GM13976 (cell line): Measurements from ENCODE around the gene UNC119.
"Not testable (repeated sequence)": the region's sequence is repeated elsewhere in the genome, so short reads cannot be mapped to it uniquely, and the experiment has no call there.

Experiments used
- DNase-seq: peaks from one replicate; pipeline ENCODE4 v3.0.0; 2012; ENCODE audit warnings: low spot score
- in situ Hi-C: fragments of 300-500 bp; cut with MboI; formaldehyde crosslinking; loops from one replicate; pipeline ENCODE4 v1.12.0; 2022; ENCODE audit warnings: low sequenced_read_pairs, mixed read lengths, inconsistent platforms; ENCODE audit not compliant: unreplicated experiment
- TF ChIP-seq, protein P1 (sequence below): IDR thresholded peaks from 2 replicates; pipeline ENCODE4 v1.5.1; 2012; ENCODE audit warnings: borderline replicate concordance, mild to moderate bottlenecking; ENCODE audit not compliant: insufficient read depth; ENCODE audit errors: extremely low read depth, missing control alignments, control extremely low read depth

UNC119 gene

DNA sequence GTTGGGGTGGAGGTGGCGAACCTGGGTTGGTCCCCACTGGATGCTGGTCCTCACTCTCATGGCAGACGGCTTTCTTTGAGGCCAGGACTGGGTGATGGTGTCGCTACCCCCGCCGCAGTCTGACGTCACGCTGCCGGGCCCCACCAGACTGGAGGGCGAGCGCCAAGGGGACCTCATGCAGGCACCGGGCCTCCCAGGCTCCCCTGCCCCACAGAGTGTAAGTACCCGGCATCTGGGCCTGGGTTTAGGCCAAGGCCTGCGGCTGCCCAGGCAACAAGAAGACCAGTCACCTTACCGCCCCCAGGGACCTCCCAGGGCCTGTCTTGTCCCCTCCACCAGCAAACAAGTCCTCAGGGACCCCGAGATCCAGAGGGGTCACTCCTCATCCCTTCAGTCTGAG is 28.5 kb downstream of the UNC119 start:
- in situ Hi-C loops, result no loop called here
- no peak for DNase-seq
- TF ChIP-seq, protein P1, sequence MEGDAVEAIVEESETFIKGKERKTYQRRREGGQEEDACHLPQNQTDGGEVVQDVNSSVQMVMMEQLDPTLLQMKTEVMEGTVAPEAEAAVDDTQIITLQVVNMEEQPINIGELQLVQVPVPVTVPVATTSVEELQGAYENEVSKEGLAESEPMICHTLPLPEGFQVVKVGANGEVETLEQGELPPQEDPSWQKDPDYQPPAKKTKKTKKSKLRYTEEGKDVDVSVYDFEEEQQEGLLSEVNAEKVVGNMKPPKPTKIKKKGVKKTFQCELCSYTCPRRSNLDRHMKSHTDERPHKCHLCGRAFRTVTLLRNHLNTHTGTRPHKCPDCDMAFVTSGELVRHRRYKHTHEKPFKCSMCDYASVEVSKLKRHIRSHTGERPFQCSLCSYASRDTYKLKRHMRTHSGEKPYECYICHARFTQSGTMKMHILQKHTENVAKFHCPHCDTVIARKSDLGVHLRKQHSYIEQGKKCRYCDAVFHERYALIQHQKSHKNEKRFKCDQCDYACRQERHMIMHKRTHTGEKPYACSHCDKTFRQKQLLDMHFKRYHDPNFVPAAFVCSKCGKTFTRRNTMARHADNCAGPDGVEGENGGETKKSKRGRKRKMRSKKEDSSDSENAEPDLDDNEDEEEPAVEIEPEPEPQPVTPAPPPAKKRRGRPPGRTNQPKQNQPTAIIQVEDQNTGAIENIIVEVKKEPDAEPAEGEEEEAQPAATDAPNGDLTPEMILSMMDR, result no peak

DNA sequence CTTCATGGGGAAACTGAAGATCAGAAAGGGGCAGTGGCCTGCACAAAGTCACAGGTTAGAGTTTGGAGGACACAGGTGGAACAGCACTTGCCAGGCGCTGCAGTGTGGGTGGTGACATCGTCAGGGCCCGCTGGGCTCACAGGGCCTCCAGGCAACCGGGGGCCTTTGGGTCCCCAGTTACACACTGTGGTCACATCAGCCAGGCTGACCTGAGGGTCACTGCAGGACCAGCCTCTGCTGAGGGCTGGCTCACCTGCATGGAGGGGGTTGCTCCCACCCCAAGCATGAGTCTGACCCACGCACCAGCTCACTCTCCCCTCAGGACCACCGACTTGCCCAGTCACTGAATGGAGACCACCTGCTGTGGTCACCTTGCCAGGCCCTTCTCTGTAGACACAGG is 29.2 kb downstream of the UNC119 start:
- TF ChIP-seq, protein P1, result no peak
- in situ Hi-C loops, result no loop called here
- DNase-seq, result no peak

DNA sequence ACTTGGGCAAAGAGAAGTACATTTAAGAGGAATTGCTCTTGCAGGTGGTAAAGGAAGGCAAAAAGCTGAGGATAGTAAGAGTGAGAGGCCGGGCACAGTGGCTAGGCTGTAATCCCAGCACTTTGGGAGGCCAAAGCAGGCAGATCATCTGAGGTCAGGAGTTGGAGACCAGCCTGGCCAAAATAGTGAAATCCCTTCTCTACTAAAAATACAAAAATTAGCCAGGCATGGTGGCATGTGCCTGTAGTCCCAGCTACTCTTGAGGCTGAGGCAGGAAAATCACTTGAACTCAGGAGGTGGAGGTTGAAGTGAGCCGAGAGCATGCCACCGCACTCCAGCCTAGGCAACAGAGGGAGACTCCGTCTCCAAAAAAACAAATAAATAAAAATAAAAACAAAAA is 30.1 kb downstream of the UNC119 start:
- DNase-seq, in situ Hi-C loops: not testable (repeated sequence)

DNA sequence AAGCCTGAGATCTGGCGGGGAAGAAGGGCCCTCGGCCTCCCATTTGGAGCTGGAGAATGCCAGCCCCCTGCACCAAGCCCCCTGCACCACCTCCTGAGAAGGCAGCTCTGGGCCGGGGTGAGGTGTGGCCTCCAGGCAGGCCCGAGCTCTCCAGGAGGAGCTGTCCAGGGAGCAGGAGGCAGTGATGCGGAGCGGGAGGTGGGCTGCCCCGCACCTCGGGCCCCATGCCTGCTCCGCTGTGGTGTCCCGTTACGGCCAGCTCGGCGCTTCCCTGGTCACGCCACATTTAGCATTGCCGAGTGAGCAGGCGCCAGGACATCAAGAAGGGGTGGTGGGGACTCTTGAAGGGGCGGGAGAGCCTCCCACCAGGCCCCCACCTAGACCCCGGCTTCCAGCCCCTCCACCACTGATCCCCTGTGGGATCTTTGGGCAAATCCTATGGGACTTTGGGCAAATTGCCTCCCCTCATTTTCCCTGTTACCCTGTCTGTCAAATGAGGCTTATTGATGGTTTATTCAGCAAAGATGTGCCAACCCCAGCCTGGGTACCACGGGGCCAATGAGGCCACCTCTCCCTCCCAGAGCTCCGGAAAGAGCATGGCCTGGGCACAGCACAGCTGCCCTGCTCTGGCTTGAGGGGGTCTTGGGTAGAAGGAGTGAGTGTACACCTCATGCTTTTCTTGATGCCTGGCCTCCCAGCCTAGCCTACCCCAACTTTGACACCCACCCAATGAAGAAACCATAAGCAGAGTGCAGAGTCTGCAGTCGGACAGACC is 30.9 kb downstream of the UNC119 start:
- TF ChIP-seq, protein P1, result no peak
- in situ Hi-C loops, result no loop called here
- no peak for DNase-seq

DNA sequence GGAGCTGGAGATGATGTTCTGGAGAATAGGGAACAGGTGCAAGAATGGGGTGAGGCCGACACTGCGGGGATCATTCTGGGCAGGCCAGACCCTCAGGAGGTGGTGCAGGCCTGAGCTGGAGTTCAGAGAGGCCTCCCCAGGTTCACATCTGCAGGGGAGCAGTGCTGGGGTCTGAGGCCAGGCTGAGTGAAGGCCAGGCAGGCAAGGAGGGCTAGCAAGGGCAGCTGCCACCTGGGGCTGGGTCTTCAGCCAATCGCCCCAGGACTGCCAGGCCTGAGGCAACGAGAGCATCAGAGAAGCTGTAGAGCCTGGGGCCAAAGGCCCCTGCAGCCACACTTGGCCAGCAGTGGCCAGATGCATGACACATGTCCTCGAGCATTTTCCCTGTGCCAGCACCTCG is 31.7 kb downstream of the UNC119 start:
- TF ChIP-seq, protein P1, result no peak
- no peak for DNase-seq
- in situ Hi-C loops, result no loop called here

DNA sequence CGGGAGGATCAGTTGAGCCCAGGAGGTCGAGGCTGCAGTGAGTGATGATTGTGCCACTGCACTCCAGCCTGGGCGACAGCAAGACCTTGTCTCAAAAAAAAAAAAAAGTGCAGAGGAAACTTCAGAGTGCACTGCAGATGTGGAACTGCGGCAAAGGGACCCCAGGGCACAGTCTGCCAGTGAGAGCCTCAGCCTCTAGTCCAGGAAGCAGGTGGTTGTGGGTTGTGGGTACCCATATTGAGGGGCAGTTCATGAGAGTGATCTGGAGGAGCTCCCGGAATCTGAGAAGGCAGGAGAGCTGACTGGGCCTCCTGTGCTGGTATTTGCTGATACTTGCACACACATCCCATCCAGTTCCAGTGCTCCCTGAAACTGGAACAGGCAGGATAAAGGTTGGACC is 33.2 kb downstream of the UNC119 start:
- in situ Hi-C loops, result no loop called here
- TF ChIP-seq, protein P1, result no peak
- DNase-seq, result no peak

DNA sequence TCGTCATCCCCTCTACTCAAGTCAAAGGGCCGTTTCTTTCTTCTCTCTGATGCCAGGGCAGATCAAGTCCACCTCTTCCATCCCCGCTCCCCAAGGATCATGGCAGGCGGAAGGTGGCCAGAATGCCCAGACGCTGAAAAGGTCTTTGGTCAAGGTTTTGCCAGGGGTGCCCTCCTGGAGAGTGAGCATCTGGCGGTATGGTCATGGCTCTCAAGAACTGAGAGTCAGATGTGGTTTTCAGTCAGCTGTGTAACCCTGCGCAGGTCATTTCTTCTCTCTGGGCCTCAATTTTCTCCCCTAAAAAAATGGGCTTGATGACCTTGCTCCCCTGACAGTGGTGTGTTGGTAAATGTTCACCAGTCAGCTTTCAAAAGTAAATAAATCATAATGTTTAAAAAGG is 33.8 kb downstream of the UNC119 start:
- no peak for DNase-seq

More for the DNA sequence above, 33.8 kb downstream of the UNC119 start:
- in situ Hi-C loops, result no loop called here
- TF ChIP-seq, protein P1, result no peak
